CD4-positive, alpha-beta memory T cell (primary cell): Measurements from ENCODE around the gene TAOK2. TPM values are rescaled to one million over a fixed set of nuclear protein-coding genes. Genes with fewer than 3 reads are reported as not detected.
"Not testable (repeated sequence)": the region's sequence is repeated elsewhere in the genome, so short reads cannot be mapped to it uniquely, and the experiment has no call there.

ENCODE experiments used
- CTCF ChIA-PET: fragments of 350-600 bp; sonication (Branson Sonifier 250); formaldehyde crosslinking; loops from one replicate; lab custom pipeline; 2021; ENCODE audit warnings: inconsistent platforms; ENCODE audit not compliant: partially characterized antibody; lab: Charles Lee
- POLR2A ChIA-PET: fragments of 350-600 bp; sonication (Branson Sonifier 250); formaldehyde crosslinking; loops from one replicate; lab custom pipeline; 2021; ENCODE audit not compliant: partially characterized antibody; lab: Charles Lee
- DNase-seq, 5 donors: peaks; one replicate each; pipeline versions ENCODE4 v3.0.0 to v3.0.0-alpha.2; 2020 to 2022; ENCODE audit warnings: mixed read lengths in 1 of 5
- H3K27ac ChIP-seq: one replicate; pipeline ENCODE4 v1.7.0; 2013; ENCODE audit warnings: low read depth, low read length
- H3K27me3 ChIP-seq: 2 replicates; pipeline ENCODE4 v1.7.0; 2013; ENCODE audit warnings: mild to moderate bottlenecking, low read length, moderate library complexity; ENCODE audit not compliant: insufficient read depth
- H3K36me3 ChIP-seq: 2 replicates; pipeline ENCODE4 v1.7.0; 2013; ENCODE audit warnings: mild to moderate bottlenecking, low read length, moderate library complexity; ENCODE audit not compliant: insufficient read depth
- H3K4me1 ChIP-seq: 2 replicates; pipeline ENCODE4 v1.7.0; 2013; ENCODE audit warnings: mild to moderate bottlenecking, low read length, moderate library complexity; ENCODE audit not compliant: insufficient read depth
- H3K4me3 ChIP-seq, 2 donors: one replicate each; pipeline ENCODE4 v1.7.0; 2013; ENCODE audit warnings: low read length in 2 of 2, mild to moderate bottlenecking in 1 of 2
- H3K9me3 ChIP-seq, 2 donors: one replicate each; pipeline ENCODE4 v1.7.0; 2013; ENCODE audit warnings: low read length in 2 of 2, control low read depth in 1 of 2; ENCODE audit not compliant: control insufficient read depth in 1 of 2
- H3K27ac Mint-ChIP-seq, 7 donors: one replicate each; pipeline ENCODE4 v1.8.0; 2020 to 2021; ENCODE audit warnings: mixed read lengths in 7 of 7, mild to moderate bottlenecking in 6 of 7, inconsistent platforms in 3 of 7, moderate library complexity in 3 of 7
- H3K27me3 Mint-ChIP-seq, 2 donors: one replicate each; pipeline ENCODE4 v1.8.0; 2020 to 2021; ENCODE audit warnings: mixed read lengths in 2 of 2
- H3K36me3 Mint-ChIP-seq, 2 donors: one replicate each; pipeline ENCODE4 v1.8.0; 2020 to 2021; ENCODE audit warnings: mixed read lengths in 2 of 2, inconsistent platforms in 1 of 2, mild to moderate bottlenecking in 1 of 2
- H3K4me1 Mint-ChIP-seq, 4 donors: one replicate each; pipeline ENCODE4 v1.8.0; 2020 to 2021; ENCODE audit warnings: mixed read lengths in 4 of 4, mild to moderate bottlenecking in 1 of 4
- H3K4me3 Mint-ChIP-seq, 8 donors: one replicate each; pipeline ENCODE4 v1.8.0; 2020 to 2021; ENCODE audit warnings: mixed read lengths in 8 of 8, mild to moderate bottlenecking in 7 of 8, moderate library complexity in 6 of 8, inconsistent platforms in 3 of 8
- H3K9me3 Mint-ChIP-seq, 8 donors: one replicate each; pipeline ENCODE4 v1.8.0; 2020 to 2021; ENCODE audit warnings: mixed read lengths in 8 of 8, mild to moderate bottlenecking in 5 of 8, inconsistent platforms in 3 of 8, moderate library complexity in 1 of 8
- intact Hi-C: fragments of 100-400 bp; cut with micrococcal nuclease; formaldehyde crosslinking; loops from one replicate; pipeline ENCODE4 v1.15.1; 2023
- polyA plus RNA-seq, 2 donors: library from polyadenylated mRNA; unstranded; fragments of 300-500 nt; fragmentation: Illumina TruSeq; gene quantifications; one replicate each; pipeline ENCODE4 v1.2.3, GENCODE V29; 2021
- total RNA-seq, 2 experiments: library from RNA; stranded (reverse); gene quantifications; one replicate each; pipeline ENCODE4 v1.2.3, GENCODE V29; 2021

TAOK2 gene
- total and polyA plus RNA-seq, 4 experiments from 2014 or later, result 1.7 to 56.0 (median 31.0) TPM

DNA sequence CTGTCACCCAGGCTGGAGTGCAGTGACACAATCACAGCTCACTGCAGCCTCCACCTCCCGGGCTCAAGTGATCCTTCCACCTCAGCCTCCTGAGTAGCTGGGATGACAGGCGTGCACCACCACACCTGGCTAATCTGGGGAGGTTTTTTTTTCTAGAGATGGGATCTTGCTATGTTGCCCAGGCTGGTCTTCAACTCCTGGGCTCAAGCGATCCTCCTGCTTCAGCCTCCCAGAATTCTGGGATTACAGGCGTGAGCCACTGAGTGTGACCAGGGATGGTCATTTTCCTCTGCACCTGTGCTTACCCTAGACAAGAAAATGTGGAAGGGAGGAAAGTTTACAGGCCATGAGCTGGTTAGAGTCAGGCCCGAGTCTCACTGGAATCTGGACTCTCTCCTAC is 67.0 kb downstream of the TAOK2 start:
- H3K27ac Mint-ChIP-seq, H3K27me3 ChIP-seq, H3K36me3 ChIP-seq, H3K36me3 Mint-ChIP-seq, DNase-seq, H3K4me1 Mint-ChIP-seq, H3K4me3 ChIP-seq, H3K4me3 Mint-ChIP-seq, H3K27ac ChIP-seq, H3K4me1 ChIP-seq, POLR2A ChIA-PET, intact Hi-C loops, H3K9me3 ChIP-seq, H3K9me3 Mint-ChIP-seq, H3K27me3 Mint-ChIP-seq: not testable (repeated sequence)
- CTCF ChIA-PET, result interaction anchor here (1.0 to 1.6 kb wide), 3 partner anchors 9 to 225 kb away, joined by 3 to 5 read pairs (median 3); partner anchors contain the start of gene PAGR1

DNA sequence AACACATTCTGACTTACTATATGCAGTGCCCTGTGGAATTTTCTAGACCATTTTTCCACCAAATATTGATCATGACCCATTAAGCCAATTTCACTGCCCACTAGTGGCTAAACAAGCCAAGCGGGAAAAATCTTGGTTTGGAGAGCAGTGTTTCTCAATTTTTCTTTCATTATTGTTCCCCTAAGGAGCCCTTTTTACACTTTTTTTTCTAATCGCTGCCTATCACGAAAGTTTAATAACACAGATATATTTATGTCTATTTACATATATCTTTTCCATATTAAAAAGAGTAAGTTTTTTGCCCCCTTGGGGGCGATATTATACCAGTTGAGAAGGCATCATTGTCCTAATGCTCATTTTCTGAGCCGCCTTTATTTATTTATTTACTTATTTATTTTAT is 68.2 kb downstream of the TAOK2 start:
- CTCF ChIA-PET, result interaction anchor here (1.0 to 3.5 kb wide), 3 partner anchors 10 to 14 kb away, joined by 3 to 26 read pairs (median 5); no protein-coding TSS in a partner anchor
- DNase-seq, result peak in 3 of 5 donors; percentile 26 to 39 (median 38)

More for the DNA sequence above, 68.2 kb downstream of the TAOK2 start:
- Histone ChIP-seq H3K36me3 (no peaks in the 10 kb centered on the region), H3K4me1 (no peaks in the 10 kb centered on the region), H3K9me3 (no peaks in the 10 kb centered on the region), H3K4me3 (no peak overlapping the region), H3K27me3 (no peaks in the 10 kb centered on the region), H3K27ac (no peak overlapping the region)
- intact Hi-C loops, result loop anchor here (1.0 kb wide), 1 partner anchor 367 kb away; no protein-coding TSS in a partner anchor
- Mint-ChIP-seq H3K4me3 (no peak overlapping the region), H3K36me3 (no peaks in the 10 kb centered on the region), H3K4me1 (peaks cover 0 to 5% (median 2%) of the 10 kb centered on the region in 4 donors), H3K27ac (no peak overlapping the region), H3K27me3 (peaks cover 0 to 5% of the 10 kb centered on the region in 2 donors), H3K9me3 (no peaks in the 10 kb centered on the region)
- POLR2A ChIA-PET, result no interaction called here

Other genes starting within 250 kb of the TAOK2 start
- 100 to 1,000 TPM; 139 to 143 TPM for gene C16orf54, start 227.9 kb upstream of the TAOK2 start, total RNA-seq
- 10 to 100 TPM; 11.8 to 56.8 TPM for gene C16orf54, start 227.9 kb upstream of the TAOK2 start, polyA plus RNA-seq
- gene ZG16, start 195.6 kb upstream of the TAOK2 start, total RNA-seq, result not detected
- gene ZG16, start 195.6 kb upstream of the TAOK2 start, polyA plus RNA-seq, result not detected
- gene KIF22, start 183.1 kb upstream of the TAOK2 start, total RNA-seq, result 10 to 100 TPM; 89.4 to 98.6 TPM
- gene KIF22, start 183.1 kb upstream of the TAOK2 start, polyA plus RNA-seq, result 10 to 100 TPM; 35.7 to 54.2 TPM
- gene MAZ, start 167.3 kb upstream of the TAOK2 start, total RNA-seq, result 100 to 1,000 TPM; 258 to 264 TPM
- gene MAZ, start 167.3 kb upstream of the TAOK2 start, polyA plus RNA-seq, result 10 to 100 TPM; 40.3 to 69.1 TPM
- gene PRRT2, start 161.7 kb upstream of the TAOK2 start, total RNA-seq, result 1 to 10 TPM; 6.3 to 6.9 TPM
- under 1 TPM; 0.20 to 0.37 TPM for gene PRRT2, start 161.7 kb upstream of the TAOK2 start, polyA plus RNA-seq
- gene PAGR1, start 157.7 kb upstream of the TAOK2 start, total RNA-seq, result 10 to 100 TPM; 43.7 to 44.9 TPM
- 10 to 100 TPM; 46.0 to 51.1 TPM for gene PAGR1, start 157.7 kb upstream of the TAOK2 start, polyA plus RNA-seq
- 100 to 1,000 TPM; 145 to 146 TPM for gene MVP, start 153.4 kb upstream of the TAOK2 start, total RNA-seq
- gene MVP, start 153.4 kb upstream of the TAOK2 start, polyA plus RNA-seq, result 100 to 1,000 TPM; 172 to 187 TPM
- gene CDIPT, start 110.6 kb upstream of the TAOK2 start, total RNA-seq, result 10 to 100 TPM; 76.2 to 79.8 TPM
- gene CDIPT, start 110.6 kb upstream of the TAOK2 start, polyA plus RNA-seq, result 100 to 1,000 TPM in 1 of 2 donors, 10 to 100 TPM in 1; 87.2 to 123 TPM
- gene SEZ6L2, start 74.3 kb upstream of the TAOK2 start, total RNA-seq, result under 1 TPM in 1 of 2 experiments, not detected in 1; 0.70 TPM
- gene SEZ6L2, start 74.3 kb upstream of the TAOK2 start, polyA plus RNA-seq, result not detected
- gene ASPHD1, start 73.4 kb upstream of the TAOK2 start, total RNA-seq, result not detected
- gene ASPHD1, start 73.4 kb upstream of the TAOK2 start, polyA plus RNA-seq, result not detected
- gene KCTD13, start 47.6 kb upstream of the TAOK2 start, total RNA-seq, result 10 to 100 TPM; 85.7 to 87.3 TPM
- gene KCTD13, start 47.6 kb upstream of the TAOK2 start, polyA plus RNA-seq, result 10 to 100 TPM in 1 of 2 donors, 1 to 10 TPM in 1; 6.0 to 16.3 TPM
- gene TMEM219, start 11.8 kb upstream of the TAOK2 start, total RNA-seq, result 100 to 1,000 TPM in 1 of 2 experiments, 10 to 100 TPM in 1; 80.8 to 103 TPM
- gene TMEM219, start 11.8 kb upstream of the TAOK2 start, polyA plus RNA-seq, result 100 to 1,000 TPM; 209 to 250 TPM
- gene HIRIP3, start 21.7 kb downstream of the TAOK2 start, total RNA-seq, result 10 to 100 TPM; 19.2 to 19.7 TPM
- 10 to 100 TPM; 21.4 to 26.0 TPM for gene HIRIP3, start 21.7 kb downstream of the TAOK2 start, polyA plus RNA-seq
- gene INO80E, start 22.4 kb downstream of the TAOK2 start, total RNA-seq, result 100 to 1,000 TPM; 124 to 126 TPM
- 1 to 10 TPM; 6.7 to 7.3 TPM for gene INO80E, start 22.4 kb downstream of the TAOK2 start, polyA plus RNA-seq
- under 1 TPM in 1 of 2 experiments, not detected in 1; 0.80 TPM for gene DOC2A, start 37.2 kb downstream of the TAOK2 start, total RNA-seq
- gene DOC2A, start 37.2 kb downstream of the TAOK2 start, polyA plus RNA-seq, result not detected
- not detected for gene C16orf92, start 49.3 kb downstream of the TAOK2 start, total RNA-seq
- not detected for gene C16orf92, start 49.3 kb downstream of the TAOK2 start, polyA plus RNA-seq
- not detected for gene TLCD3B, start 57.4 kb downstream of the TAOK2 start, total RNA-seq
- not detected for gene TLCD3B, start 57.4 kb downstream of the TAOK2 start, polyA plus RNA-seq
- 100 to 1,000 TPM; 558 to 563 TPM for gene ALDOA, start 91.9 kb downstream of the TAOK2 start, total RNA-seq
- gene ALDOA, start 91.9 kb downstream of the TAOK2 start, polyA plus RNA-seq, result 1,000 to 10,000 TPM; 1,058 to 1,115 TPM
- 10 to 100 TPM; 75.8 to 86.3 TPM for gene PPP4C, start 102.1 kb downstream of the TAOK2 start, total RNA-seq
- 100 to 1,000 TPM; 167 to 276 TPM for gene PPP4C, start 102.1 kb downstream of the TAOK2 start, polyA plus RNA-seq
- gene TBX6, start 118.1 kb downstream of the TAOK2 start, total RNA-seq, result 1 to 10 TPM; 1.3 to 1.4 TPM
- under 1 TPM in 1 of 2 donors, not detected in 1; 0.36 TPM for gene TBX6, start 118.1 kb downstream of the TAOK2 start, polyA plus RNA-seq
- 100 to 1,000 TPM; 263 to 266 TPM for gene YPEL3, start 122.3 kb downstream of the TAOK2 start, total RNA-seq
- 100 to 1,000 TPM; 172 to 331 TPM for gene YPEL3, start 122.3 kb downstream of the TAOK2 start, polyA plus RNA-seq
- gene GDPD3, start 139.7 kb downstream of the TAOK2 start, total RNA-seq, result 10 to 100 TPM; 31.5 to 37.2 TPM
- gene GDPD3, start 139.7 kb downstream of the TAOK2 start, polyA plus RNA-seq, result under 1 TPM in 1 of 2 donors, not detected in 1; 0.25 TPM
- 10 to 100 TPM; 87.4 to 90.4 TPM for gene MAPK3, start 149.4 kb downstream of the TAOK2 start, total RNA-seq
- 10 to 100 TPM in 1 of 2 donors, 1 to 10 TPM in 1; 9.9 to 10.6 TPM for gene MAPK3, start 149.4 kb downstream of the TAOK2 start, polyA plus RNA-seq
- gene CORO1A, start 209.7 kb downstream of the TAOK2 start, total RNA-seq, result 100 to 1,000 TPM; 745 to 769 TPM
- gene CORO1A, start 209.7 kb downstream of the TAOK2 start, polyA plus RNA-seq, result 1,000 to 10,000 TPM; 1,217 to 1,230 TPM
- 10 to 100 TPM; 62.1 to 79.0 TPM for gene BOLA2B, start 219.8 kb downstream of the TAOK2 start, total RNA-seq
- gene BOLA2B, start 219.8 kb downstream of the TAOK2 start, polyA plus RNA-seq, result 100 to 1,000 TPM; 144 to 169 TPM
- 10 to 100 TPM; 57.5 to 65.6 TPM for gene SLX1A, start 220.0 kb downstream of the TAOK2 start, total RNA-seq
- 10 to 100 TPM; 44.5 to 60.7 TPM for gene SLX1A, start 220.0 kb downstream of the TAOK2 start, polyA plus RNA-seq
- 10 to 100 TPM; 42.5 to 46.2 TPM for gene SULT1A3, start 225.4 kb downstream of the TAOK2 start, total RNA-seq
- 1 to 10 TPM; 1.2 to 3.9 TPM for gene SULT1A3, start 225.4 kb downstream of the TAOK2 start, polyA plus RNA-seq